ENCODE results near the gene QSOX1.

DNA sequence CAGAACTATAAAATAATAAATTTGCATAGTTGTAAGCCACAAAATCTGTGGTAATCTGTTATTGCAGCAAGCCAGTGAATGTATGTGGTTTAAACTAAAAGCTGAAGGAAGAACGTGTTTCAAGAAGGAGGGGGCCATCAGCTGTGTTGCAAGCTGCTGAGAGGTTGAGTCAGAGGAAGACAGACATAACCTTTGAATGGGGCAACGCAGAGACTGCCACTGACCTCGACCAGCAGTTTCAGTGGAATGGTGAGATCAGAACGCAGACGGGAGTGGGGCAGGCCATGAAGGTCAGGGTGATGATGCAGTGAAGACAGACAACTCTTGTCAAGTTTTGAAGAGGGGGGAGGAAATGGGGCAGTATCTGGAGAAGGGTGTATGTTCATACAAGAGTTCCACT, 23.2 kb upstream of the QSOX1 start:
- no peak for TF ChIP-seq POLR2A (IDR thresholded peaks at IDR 0.05)
- TF ChIP-seq CTCF (IDR thresholded peaks at IDR 0.05 in 4 of 5, conservative IDR thresholded peaks at IDR 0.05 in 1 of 5), result no peak
